Spleen (tissue), 7 donors: ENCODE results near the gene ROM1.

Source experiments
- POLR2AphosphoS5 ChIP-seq, 3 donors: sonication (generic); formaldehyde crosslinking; IDR thresholded peaks; one replicate each; pipeline ENCODE4 v1.5.1; 2017; ENCODE audit warnings: antibody characterized with exemption in 3 of 3
- TF ChIP-seq, protein P1 (sequence below), 11 experiments: fragments of 200-600 bp in 7 of 11; fragments of 450-650 bp in 4 of 11; sonication (generic) in 4 of 11; IDR thresholded peaks in 8 of 11; conservative IDR thresholded peaks in 3 of 11; 1 replicate in 7 of 11; 2 replicates in 4 of 11; pipeline versions ENCODE4 v1.4.0 to v1.8.0; 2016 to 2021; ENCODE audit warnings: antibody characterized with exemption in 11 of 11, inconsistent platforms in 4 of 11, mild to moderate bottlenecking in 1 of 11
- donor health status: DM: no; HTN: no; CAD: no; lungs with moderate emphysema.
- donor health status: DM: no; HTN: no; CAD: no.
- donor health status: DM: no; HTN: no; CAD: no.

DNA sequence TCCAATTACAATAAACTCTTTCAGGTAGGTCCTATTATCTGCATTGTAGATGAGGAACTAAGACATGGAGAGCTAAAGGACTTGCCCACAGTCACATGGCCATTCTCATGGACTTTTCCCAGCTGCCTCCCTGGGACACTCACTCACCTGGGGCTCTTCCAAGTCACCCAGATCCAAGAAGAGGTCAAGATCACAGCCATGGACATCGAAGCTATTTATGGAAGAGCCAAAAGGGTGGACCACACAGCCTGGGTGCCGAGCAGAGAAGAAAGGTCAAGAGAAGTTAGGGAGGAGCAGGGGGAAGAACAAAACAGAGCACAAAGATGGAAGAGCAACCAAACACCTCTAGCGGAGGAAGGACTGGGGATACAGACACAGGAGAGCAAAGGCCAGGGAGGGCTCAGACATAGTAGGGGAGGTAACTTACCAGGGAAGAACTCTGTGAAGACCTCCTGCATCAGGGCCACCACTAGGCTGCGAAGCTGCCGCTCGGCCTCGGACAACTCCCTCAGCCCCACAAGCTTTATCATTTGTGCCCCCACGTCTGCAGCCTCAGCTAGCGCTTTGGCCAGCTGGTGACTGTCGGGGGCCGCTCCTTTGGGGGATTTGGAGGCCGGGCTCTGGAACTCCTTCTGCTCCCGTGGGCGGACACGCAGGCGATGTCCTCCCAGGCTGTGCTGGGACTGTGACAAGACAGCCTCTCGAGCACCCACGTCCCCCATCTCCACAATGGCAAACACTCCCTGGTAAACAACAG, 31.9 kb upstream of the ROM1 start:
- TF ChIP-seq POLR2AphosphoS5 (IDR thresholded peaks at IDR 0.05): no peak
- TF ChIP-seq, protein P1, sequence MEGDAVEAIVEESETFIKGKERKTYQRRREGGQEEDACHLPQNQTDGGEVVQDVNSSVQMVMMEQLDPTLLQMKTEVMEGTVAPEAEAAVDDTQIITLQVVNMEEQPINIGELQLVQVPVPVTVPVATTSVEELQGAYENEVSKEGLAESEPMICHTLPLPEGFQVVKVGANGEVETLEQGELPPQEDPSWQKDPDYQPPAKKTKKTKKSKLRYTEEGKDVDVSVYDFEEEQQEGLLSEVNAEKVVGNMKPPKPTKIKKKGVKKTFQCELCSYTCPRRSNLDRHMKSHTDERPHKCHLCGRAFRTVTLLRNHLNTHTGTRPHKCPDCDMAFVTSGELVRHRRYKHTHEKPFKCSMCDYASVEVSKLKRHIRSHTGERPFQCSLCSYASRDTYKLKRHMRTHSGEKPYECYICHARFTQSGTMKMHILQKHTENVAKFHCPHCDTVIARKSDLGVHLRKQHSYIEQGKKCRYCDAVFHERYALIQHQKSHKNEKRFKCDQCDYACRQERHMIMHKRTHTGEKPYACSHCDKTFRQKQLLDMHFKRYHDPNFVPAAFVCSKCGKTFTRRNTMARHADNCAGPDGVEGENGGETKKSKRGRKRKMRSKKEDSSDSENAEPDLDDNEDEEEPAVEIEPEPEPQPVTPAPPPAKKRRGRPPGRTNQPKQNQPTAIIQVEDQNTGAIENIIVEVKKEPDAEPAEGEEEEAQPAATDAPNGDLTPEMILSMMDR (IDR thresholded peaks at IDR 0.05 in 8 of 11, conservative IDR thresholded peaks at IDR 0.05 in 3 of 11): no peak
